Iris pigment epithelial cell (primary cell): ENCODE data around the gene LOXHD1.
A peak's percentile ranks its signal among the peaks of the same experiment; 100 is the strongest.

ENCODE experiments used
- DNase-seq: peaks from one replicate; pipeline ENCODE4 v3.0.0-alpha.2; 2011; ENCODE audit warnings: low read depth

Gene LOXHD1

DNA sequence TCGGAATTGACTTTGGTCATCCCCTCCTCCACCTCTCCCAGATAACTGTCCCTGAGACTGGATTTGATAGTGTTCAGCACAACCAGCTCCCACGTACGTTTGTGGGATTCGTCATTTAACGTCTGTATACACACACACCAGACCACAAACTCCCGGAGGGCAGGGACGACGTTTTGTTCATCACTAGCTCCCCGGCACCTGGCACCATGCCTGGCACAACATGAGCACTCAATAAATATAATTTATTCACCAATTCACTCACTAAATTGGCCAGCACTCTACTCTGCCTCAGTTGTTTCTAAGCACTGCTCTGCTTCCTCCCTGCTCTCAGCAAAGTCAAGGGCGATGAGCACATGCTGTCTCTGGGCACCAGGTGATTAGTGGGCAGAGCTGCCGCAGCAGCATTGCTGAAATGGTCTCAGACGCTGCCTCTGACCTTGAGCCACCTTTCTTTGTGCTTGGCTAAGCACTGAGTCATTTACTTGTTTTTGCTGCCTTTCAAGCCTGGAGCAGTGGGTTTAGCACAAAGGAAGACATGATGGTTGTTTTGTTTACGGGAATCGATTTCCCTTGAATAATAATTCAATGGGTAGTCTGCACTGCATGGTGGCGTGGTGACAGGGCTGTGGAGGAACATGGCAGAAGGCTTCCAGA is 19.3 kb upstream of the LOXHD1 start:
- DNase-seq = peak; percentile 38

- no peak for DNase-seq
Measured at GRCh38 chr18:46675112-46675511, 18.1 kb upstream of the LOXHD1 start.

- peak; percentile 68 for DNase-seq
Measured at GRCh38 chr18:46672062-46672970, 15.3 kb upstream of the LOXHD1 start.

GRCh38 chr18:46668694-46669093 is 11.7 kb upstream of the LOXHD1 start:
- DNase-seq = no peak

GRCh38 chr18:46668135-46668534 is 11.1 kb upstream of the LOXHD1 start:
- DNase-seq = no peak

- no peak for DNase-seq
Measured at GRCh38 chr18:46663539-46663938, 6.5 kb upstream of the LOXHD1 start.

DNA sequence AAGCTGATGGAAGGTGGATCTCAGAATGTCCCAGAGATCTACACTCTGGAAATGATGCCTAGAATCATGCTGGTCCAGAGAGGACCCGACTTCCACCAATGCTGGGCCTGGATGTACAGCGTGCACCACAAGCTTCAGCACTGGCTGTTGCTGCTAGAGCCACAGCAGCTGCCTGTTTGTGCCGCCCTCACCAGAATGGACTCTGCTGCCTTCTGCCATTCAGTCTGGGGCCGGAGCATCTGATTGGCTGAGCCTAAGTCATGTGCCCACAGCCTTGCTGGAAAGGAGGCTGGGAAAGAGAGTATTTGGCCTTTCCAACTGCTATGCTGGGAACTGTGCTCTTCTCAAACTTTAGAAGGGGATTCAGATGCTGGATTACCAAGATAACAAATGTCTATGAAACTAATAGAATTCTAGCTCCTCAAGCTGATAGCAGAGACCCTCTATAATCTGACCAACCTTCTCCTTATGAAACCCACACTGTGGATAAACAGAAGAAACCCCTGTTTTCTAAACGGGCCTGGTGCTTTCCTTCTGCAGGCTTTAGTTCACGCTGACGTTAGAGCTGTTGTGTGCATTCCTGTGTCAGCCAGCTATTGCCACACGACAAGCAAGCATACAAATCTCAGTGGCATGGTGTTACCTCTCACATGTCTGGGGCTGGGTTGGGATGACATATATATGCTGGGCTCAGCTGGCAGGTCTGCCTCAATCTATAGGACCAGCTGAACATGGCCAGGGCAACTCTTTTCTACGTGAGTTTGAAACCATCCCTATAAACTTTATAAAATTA is 4.1 kb upstream of the LOXHD1 start:
- DNase-seq = peak; percentile 30

- DNase-seq = no peak
Measured at GRCh38 chr18:46659484-46659883, 2.5 kb upstream of the LOXHD1 start.

- DNase-seq = no peak
Measured at GRCh38 chr18:46656326-46657114, 500 bp downstream of the LOXHD1 start.

DNA sequence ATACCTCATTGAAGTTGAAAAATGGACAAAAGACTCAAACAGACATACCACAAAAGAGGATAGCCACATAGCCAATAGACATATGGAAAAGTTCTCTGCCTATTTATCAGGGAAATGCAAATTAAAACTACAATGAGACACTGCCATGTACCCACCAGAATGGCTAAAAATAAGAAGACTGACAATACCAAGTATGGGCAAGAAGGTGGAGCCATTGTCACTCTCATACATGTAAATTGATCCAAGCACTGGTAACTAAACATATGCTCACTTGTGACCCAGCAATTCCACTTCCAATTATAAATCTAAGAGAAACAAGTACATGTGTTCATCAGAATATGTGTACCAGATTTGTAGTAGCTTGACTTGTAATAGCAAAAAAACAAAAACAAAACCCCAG is 4.6 kb downstream of the LOXHD1 start:
- DNase-seq = no peak

DNA sequence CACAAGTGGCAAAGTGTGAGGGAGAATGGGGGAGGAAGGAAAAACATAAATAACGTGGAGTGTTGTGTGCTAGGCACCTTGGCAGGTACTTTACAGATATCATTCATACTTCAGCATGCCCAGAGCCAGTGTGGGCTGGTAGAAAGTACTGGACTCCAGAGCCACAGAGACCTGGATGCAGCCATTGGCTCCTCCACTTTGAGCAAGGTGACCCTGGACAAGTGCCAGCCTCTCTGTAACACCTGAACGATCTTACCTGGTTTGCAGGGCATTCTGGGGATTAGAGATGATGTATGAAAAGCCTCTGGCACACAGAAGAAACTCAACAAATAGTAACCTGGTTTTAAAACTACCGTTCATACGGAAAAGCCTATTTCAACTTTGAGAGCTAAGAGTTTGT is 6.3 kb downstream of the LOXHD1 start:
- no peak for DNase-seq

GRCh38 chr18:46649071-46649862 is 7.8 kb downstream of the LOXHD1 start:
- DNase-seq = no peak

DNA sequence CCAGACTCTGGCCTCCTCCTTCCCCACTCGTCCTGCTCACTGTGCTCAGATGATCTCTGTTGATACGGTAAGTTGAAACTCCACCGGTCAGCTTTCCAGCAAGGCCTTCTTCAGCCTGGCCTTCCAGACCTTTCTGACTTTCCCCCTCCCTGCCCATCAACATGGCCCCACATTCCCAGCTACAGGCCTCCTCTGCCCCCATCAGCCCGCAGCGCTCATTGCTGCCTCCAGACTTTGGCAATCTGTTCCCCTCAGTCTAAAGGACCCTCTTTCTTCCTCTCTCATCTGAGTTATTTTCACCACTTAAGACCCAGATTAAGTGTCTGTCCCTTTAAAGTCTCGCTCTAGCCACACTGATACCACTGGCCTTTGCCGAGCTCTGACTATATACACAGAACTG is 10.6 kb downstream of the LOXHD1 start:
- DNase-seq = no peak

GRCh38 chr18:46642561-46642960 is 14.5 kb downstream of the LOXHD1 start:
- no peak for DNase-seq

GRCh38 chr18:46641917-46642316 is 15.1 kb downstream of the LOXHD1 start:
- DNase-seq = no peak

DNA sequence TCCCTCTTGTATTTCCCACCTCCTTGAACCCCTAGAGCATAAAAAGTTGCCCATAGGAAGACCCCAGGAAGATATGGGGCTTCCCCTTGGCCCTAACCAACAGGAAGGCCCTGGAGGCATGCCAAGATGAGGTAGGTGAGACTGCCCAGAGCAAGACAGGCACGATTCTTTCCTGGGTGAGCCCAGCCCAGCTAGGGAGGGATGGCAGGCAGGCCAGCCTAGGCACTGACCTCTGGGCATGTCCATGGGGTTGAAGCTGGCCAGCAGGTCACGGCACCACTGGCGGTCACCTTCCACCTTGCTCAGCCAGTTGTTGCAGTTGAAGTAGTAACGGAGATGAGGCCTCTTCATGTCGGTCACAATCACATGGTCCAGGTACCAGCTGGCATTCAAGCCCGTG is 17.6 kb downstream of the LOXHD1 start:
- DNase-seq = no peak

DNA sequence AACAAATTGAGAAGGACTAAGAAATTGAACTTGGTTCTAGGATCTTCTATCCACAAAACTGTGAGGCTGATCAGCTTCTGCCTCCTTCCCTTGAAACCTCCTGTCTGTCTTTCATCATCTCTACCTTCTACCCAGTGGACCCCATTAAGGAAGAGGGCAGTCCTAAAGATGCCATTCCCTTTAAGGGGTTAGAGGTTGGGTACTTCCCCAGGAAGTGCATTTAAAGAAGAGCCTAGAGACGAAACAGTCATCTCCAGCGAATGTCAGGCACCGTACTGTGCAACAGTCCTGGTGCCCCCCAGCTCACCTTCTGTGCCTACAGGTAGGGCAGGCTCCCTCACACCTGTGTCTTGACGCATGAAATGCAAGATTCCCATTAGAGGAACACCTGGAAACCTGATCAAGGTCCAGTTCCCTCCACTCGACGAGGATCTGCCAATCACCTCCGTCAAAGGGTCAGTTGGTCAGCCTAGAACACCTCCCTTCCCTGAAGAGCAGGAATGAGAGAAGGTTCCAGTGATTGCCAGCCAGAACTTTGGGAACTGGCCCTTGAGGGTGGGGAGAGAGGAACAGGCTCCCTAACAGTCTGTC is 20.9 kb downstream of the LOXHD1 start:
- DNase-seq = no peak

DNA sequence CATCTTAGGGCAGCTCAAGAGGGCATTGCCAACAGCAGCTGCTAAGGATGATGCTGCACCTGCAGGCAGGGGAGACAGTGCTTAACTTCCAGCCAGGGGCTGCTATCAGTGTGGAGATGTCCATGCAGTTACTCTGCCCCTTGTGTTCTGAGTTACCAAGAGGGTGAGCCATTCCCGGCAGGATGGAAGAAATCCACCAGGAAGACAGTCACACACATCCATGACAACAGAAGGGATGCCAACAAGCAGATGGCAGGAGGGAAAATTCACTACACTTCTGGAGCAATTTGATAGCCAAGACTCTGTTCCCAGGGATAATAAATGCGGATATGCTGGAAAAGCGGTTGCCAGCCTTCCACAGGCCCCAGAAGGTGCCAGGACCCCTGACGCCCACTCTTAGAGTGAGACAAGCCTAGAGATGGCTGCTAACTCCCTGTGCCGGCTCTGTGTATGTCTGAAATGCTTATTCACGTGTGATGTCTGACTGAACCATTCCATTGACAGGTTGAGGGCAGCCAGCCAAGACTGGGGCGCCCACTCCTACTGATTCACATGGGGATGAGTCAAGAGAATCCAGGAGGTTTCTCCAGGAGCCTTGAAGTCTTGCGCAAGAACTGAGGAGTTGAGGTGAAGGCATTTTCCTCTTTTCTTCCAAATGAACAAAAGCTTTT is 24.5 kb downstream of the LOXHD1 start:
- peak; percentile 57 for DNase-seq

DNA sequence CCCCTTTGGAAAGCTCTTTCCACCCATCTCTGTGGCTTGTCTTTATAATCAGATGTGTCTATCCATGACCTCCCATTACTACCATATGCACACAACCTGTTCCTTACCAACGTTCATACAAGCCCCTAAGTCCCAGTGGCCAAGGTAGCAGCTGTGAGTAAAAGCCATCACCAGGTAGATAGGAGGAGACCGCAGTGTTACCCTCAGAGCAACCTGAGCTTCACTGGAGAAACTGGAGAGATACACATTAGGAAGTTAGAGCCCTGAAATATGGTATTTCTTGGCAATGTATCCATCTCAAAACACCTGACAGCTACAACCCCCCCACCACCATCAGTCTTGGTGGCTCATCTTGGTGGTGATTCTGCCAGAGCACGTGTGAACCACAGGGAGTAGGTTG is 26.0 kb downstream of the LOXHD1 start:
- no peak for DNase-seq

GRCh38 chr18:46630160-46630559 is 26.9 kb downstream of the LOXHD1 start:
- no peak for DNase-seq
